IMR-90 (cell line): ENCODE data around the gene CAMKMT.

Experiments used
- BHLHE40 ChIP-seq: fragments of 150-350 bp; IDR thresholded peaks from 2 replicates; pipeline ENCODE4 v1.6.1; 2016; ENCODE audit warnings: mild to moderate bottlenecking, low read depth, low read length
- CEBPB ChIP-seq: IDR thresholded peaks from 2 replicates; pipeline ENCODE4 v1.6.1; 2012; ENCODE audit warnings: low read depth, low read length, improper control_type of control experiment
- CHD1 ChIP-seq: IDR thresholded peaks from 2 replicates; pipeline ENCODE4 v1.6.1; 2012; ENCODE audit warnings: low read depth, low read length, improper control_type of control experiment
- CTCF ChIP-seq: conservative IDR thresholded peaks from 2 replicates; pipeline ENCODE4 v1.5.1; 2012; ENCODE audit warnings: mild to moderate bottlenecking, low read depth, low read length, improper control_type of control experiment
- MXI1 ChIP-seq: IDR thresholded peaks from 2 replicates; pipeline ENCODE4 v1.6.1; 2012; ENCODE audit warnings: low read depth, mild to moderate bottlenecking, low read length, moderate library complexity, borderline replicate concordance
- NFE2L2 ChIP-seq: fragments of 150-350 bp; IDR thresholded peaks from 2 replicates; pipeline ENCODE4 v1.6.1; 2016; ENCODE audit warnings: low read depth, mild to moderate bottlenecking, low read length
- POLR2A ChIP-seq: IDR thresholded peaks from 2 replicates; pipeline ENCODE4 v1.6.1; 2012; ENCODE audit warnings: mild to moderate bottlenecking, low read depth, low read length
- RAD21 ChIP-seq: IDR thresholded peaks from 2 replicates; pipeline ENCODE4 v1.6.1; 2012; ENCODE audit warnings: low read length, improper control_type of control experiment
- RCOR1 ChIP-seq: IDR thresholded peaks from 2 replicates; pipeline ENCODE4 v1.6.1; 2012; ENCODE audit warnings: mild to moderate bottlenecking, low read length, improper control_type of control experiment; ENCODE audit not compliant: insufficient replicate concordance

GRCh38 chr2:44397447-44398175 is 35.9 kb downstream of the CAMKMT start:
- no peak for TF ChIP-seq BHLHE40
- TF ChIP-seq CEBPB, result no peak
- no peak for TF ChIP-seq CTCF
- no peak for TF ChIP-seq POLR2A
- no peak for TF ChIP-seq MXI1
- TF ChIP-seq RCOR1, result no peak
- TF ChIP-seq CHD1, result no peak
- no peak for TF ChIP-seq NFE2L2
- no peak for TF ChIP-seq RAD21
